ENCODE measurements around the gene NFE2L1. TPM values are rescaled to one million over a fixed set of nuclear protein-coding genes. Genes with fewer than 3 reads are reported as not detected.
"Not testable (repeated sequence)": the region's sequence is repeated elsewhere in the genome, so short reads cannot be mapped to it uniquely, and the experiment has no call there.

The NFE2L1 gene
- total RNA-seq, 4 donors from 2014 or later, result 123 to 168 (median 131) TPM

DNA sequence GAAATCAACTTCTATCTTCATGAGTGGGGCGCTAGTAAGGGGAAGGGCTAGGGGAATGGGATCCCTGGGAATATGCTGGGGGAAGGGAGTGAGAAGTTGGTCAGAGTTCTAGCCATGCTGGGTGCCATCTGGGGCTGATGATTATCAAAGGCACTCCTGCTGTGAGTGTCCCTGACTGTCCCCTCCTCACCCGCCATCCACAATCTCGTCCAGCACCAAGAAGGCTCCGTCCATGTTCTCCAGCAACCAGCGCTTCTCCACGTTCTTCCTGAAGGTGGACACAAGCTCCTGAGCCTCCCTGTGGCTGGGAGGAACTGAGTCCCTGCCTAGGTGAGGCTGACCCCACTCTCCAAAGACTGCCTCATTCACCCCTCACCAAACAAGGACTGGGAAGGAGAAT, 16.2 kb upstream of the NFE2L1 start:
- TF ChIP-seq POLR2A (IDR thresholded peaks at IDR 0.05) (no peak), CTCF (IDR thresholded peaks at IDR 0.05) (no peak)
- Histone ChIP-seq H3K4me1 (peaks cover under 1 to 7% of the 10 kb centered on the region in 2 donors), H3K27ac (no peak overlapping the region), H3K36me3 (no peaks in the 10 kb centered on the region), H3K9me3 (no peaks in the 10 kb centered on the region), H3K27me3 (no peaks in the 10 kb centered on the region), H3K4me3 (replicated peaks in 1 of 3) (no peak overlapping the region)
- DNase-seq, result no peak
- intact Hi-C loops (cut with DNase I), result no loop called here
- WGBS, 2 donors, result 90 to 95% methylated on average over 6 of the region's 6 CpGs

GRCh38 chr17:48034734-48035133, 13.4 kb upstream of the NFE2L1 start:
- H3K27ac ChIP-seq; H3K9me3 ChIP-seq; H3K36me3 ChIP-seq; H3K27me3 ChIP-seq; intact Hi-C loops (cut with DNase I); H3K4me3 ChIP-seq (replicated peaks in 1 of 3); DNase-seq: not testable (repeated sequence)
- H3K4me1 ChIP-seq, result peaks cover 0 to 11% of the 10 kb centered on the region in 2 donors
- WGBS, 2 donors, result 86 to 92% methylated on average over 12 of the region's 12 CpGs

DNA sequence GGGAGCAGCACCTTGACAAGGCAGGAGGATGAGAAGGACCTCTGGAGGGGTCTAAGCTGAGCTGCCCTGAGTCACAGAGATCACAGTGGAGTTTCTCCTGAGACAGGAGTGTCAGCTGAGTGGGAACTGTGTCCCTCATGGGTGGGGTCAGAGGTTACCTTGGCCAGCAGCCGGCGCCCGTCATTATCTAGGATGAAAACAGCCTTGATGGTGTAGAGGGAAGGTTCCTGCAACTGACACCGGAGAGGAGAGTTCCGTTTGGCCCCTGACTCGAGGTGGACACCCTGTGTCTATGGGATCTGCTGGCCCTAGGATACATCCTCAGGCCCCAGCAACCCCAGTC, 11.5 kb upstream of the NFE2L1 start:
- H3K9me3 ChIP-seq, result no peaks in the 10 kb centered on the region
- no peak for TF ChIP-seq CTCF (IDR thresholded peaks at IDR 0.05)
- DNase-seq, result no peak
- H3K4me3 ChIP-seq (replicated peaks in 1 of 3), result peak overlapping the region in 1 of 3 donors; percentile 68
- H3K4me1 ChIP-seq, result peaks cover 0 to 11% of the 10 kb centered on the region in 2 donors
- intact Hi-C loops (cut with DNase I), result no loop called here
- H3K27ac ChIP-seq, result peak overlapping the region in 1 of 3 donors; percentile 75
- no peaks in the 10 kb centered on the region for H3K36me3 ChIP-seq
- WGBS, 2 donors, result 69 to 72% methylated on average over 6 of the region's 6 CpGs
- no peaks in the 10 kb centered on the region for H3K27me3 ChIP-seq

GRCh38 chr17:48037036-48037837, 10.9 kb upstream of the NFE2L1 start, which contains the start of gene COPZ2:
COPZ2 (minus strand) TSS chr17:48037797; CDS start chr17:48037777, 20 bp downstream.
- intact Hi-C loops (cut with DNase I), result no loop called here
- peak; percentile 26 to 67 (median 56) for TF ChIP-seq CTCF (IDR thresholded peaks at IDR 0.05)
- TF ChIP-seq POLR2A (IDR thresholded peaks at IDR 0.05), result no peak
- Histone ChIP-seq H3K4me3 (replicated peaks in 1 of 3) (peak within 1 kb of the TSS; percentile 10 to 68 (median 13)), H3K36me3 (no peaks in the 10 kb centered on the region), H3K27me3 (no peaks in the 10 kb centered on the region), H3K27ac (peak within 1 kb of the TSS; percentile 66 to 78 (median 75)), H3K9me3 (no peaks in the 10 kb centered on the region), H3K4me1 (peaks cover 0 to 11% of the 10 kb centered on the region in 2 donors)
- WGBS, 2 donors, result 2 to 3% methylated on average over 6 to 17 of the region's 73 CpGs
- peak; percentile 83 to 84 for DNase-seq

- DNase-seq, result no peak
- peaks cover 0 to 11% of the 10 kb centered on the region in 2 donors for H3K4me1 ChIP-seq
- 25 to 30% methylated on average over 7 to 8 of the region's 19 CpGs for WGBS, 2 donors
- no peaks in the 10 kb centered on the region for H3K9me3 ChIP-seq
- no peaks in the 10 kb centered on the region for H3K27me3 ChIP-seq
- H3K27ac ChIP-seq, result peak overlapping the region in 2 of 3 donors; percentile 20 to 45
- peak overlapping the region in 1 of 3 donors; percentile 68 for H3K4me3 ChIP-seq (replicated peaks in 1 of 3)
- H3K36me3 ChIP-seq, result no peaks in the 10 kb centered on the region
- intact Hi-C loops (cut with DNase I), result no loop called here
- TF ChIP-seq CTCF (IDR thresholded peaks at IDR 0.05) (no peak), POLR2A (IDR thresholded peaks at IDR 0.05) (no peak)
Measured at GRCh38 chr17:48037838-48038323, 10.3 kb upstream of the NFE2L1 start.

Data from thyroid gland (tissue), 4 donors.